Measurements from ENCODE around the gene SEMA3A. TPM values are rescaled to one million over a fixed set of nuclear protein-coding genes. Genes with fewer than 3 reads are reported as not detected.

The SEMA3A gene
- total RNA-seq, 1 experiment from 2014 or later: 32.2 TPM

- Mint-ChIP-seq H3K9me3 (no peaks in the 10 kb centered on the region), H3K4me3 (no peak overlapping the region), H3K27me3 (ENCODE audit: low read depth) (no peaks in the 10 kb centered on the region), H3K36me3 (no peaks in the 10 kb centered on the region), H3K27ac (no peak overlapping the region), H3K4me1 (peaks cover 8% of the 10 kb centered on the region; the same call in 1 of the 2 replicates)
- ChIA-PET CTCF (interaction anchor here (1.1 kb wide), 1 partner anchor 10 kb away, joined by 3 read pairs; no protein-coding TSS in a partner anchor), POLR2A (no interaction called here)
- ATAC-seq: no peak
- no peak for DNase-seq (ENCODE audit: low spot score)
- no peak for TF ChIP-seq ZBTB21 (CRISPR knock-in tag; IDR thresholded peaks at IDR 0.05; ENCODE audit: borderline replicate concordance)
- TF ChIP-seq AR (CRISPR knock-in tag; IDR thresholded peaks at IDR 0.05): no peak
- TF ChIP-seq PRDM15 (CRISPR knock-in tag; IDR thresholded peaks at IDR 0.05): no peak
- no peak for TF ChIP-seq SMAD4 (CRISPR knock-in tag; IDR thresholded peaks at IDR 0.05)
- no peak for TF ChIP-seq OVOL2 (CRISPR knock-in tag; IDR thresholded peaks at IDR 0.05; ENCODE audit: borderline replicate concordance)
- no peak for TF ChIP-seq ZNF263 (CRISPR knock-in tag; IDR thresholded peaks at IDR 0.05; ENCODE audit: low read depth)
- TF ChIP-seq CREB1 (CRISPR knock-in tag; IDR thresholded peaks at IDR 0.05): no peak
- TF ChIP-seq ATF3 (CRISPR knock-in tag; conservative IDR thresholded peaks at IDR 0.05): no peak
- TF ChIP-seq TEAD4 (CRISPR knock-in tag; IDR thresholded peaks at IDR 0.05): no peak
- no peak for TF ChIP-seq RORB (CRISPR knock-in tag; IDR thresholded peaks at IDR 0.05)
- no peak for TF ChIP-seq JAZF1 (CRISPR knock-in tag; IDR thresholded peaks at IDR 0.05)
- no peak for TF ChIP-seq ATF2 (CRISPR knock-in tag; IDR thresholded peaks at IDR 0.05; ENCODE audit: borderline replicate concordance, low read depth)
These were observed 268.7 kb downstream of the SEMA3A start for GRCh38 chr7:83925860-83926259.

- H3K4me3 Mint-ChIP-seq: no peak overlapping the region
- peaks cover 8% of the 10 kb centered on the region for H3K9me3 Mint-ChIP-seq
- H3K4me1 Mint-ChIP-seq: peaks cover 8% of the 10 kb centered on the region; the same call in 1 of the 2 replicates
- H3K27ac Mint-ChIP-seq: no peak overlapping the region
- H3K36me3 Mint-ChIP-seq: no peaks in the 10 kb centered on the region
- ATAC-seq: no peak
- CTCF ChIA-PET: no interaction called here
- POLR2A ChIA-PET: no interaction called here
- no peaks in the 10 kb centered on the region for H3K27me3 Mint-ChIP-seq (ENCODE audit: low read depth)
- DNase-seq (ENCODE audit: low spot score): no peak
- TF ChIP-seq ERG (CRISPR knock-in tag; IDR thresholded peaks at IDR 0.05) (no peak), NR2C2 (CRISPR knock-in tag; IDR thresholded peaks at IDR 0.05) (no peak), IRF2 (CRISPR knock-in tag; IDR thresholded peaks at IDR 0.05; ENCODE audit: borderline replicate concordance, low read depth) (no peak), ZBTB21 (CRISPR knock-in tag; IDR thresholded peaks at IDR 0.05; ENCODE audit: borderline replicate concordance) (no peak), IRF1 (CRISPR knock-in tag; IDR thresholded peaks at IDR 0.05) (no peak), FOXK1 (CRISPR knock-in tag; IDR thresholded peaks at IDR 0.05) (no peak), ESRRA (CRISPR knock-in tag; IDR thresholded peaks at IDR 0.05; ENCODE audit: borderline replicate concordance) (no peak), E2F1 (CRISPR knock-in tag; IDR thresholded peaks at IDR 0.05) (no peak), ZNF416 (CRISPR knock-in tag; IDR thresholded peaks at IDR 0.05) (no peak), NR3C1 (CRISPR knock-in tag; conservative IDR thresholded peaks at IDR 0.05; ENCODE audit: low read depth) (no peak)
These were observed 272.5 kb downstream of the SEMA3A start for GRCh38 chr7:83921941-83922607.
